ENCODE results near the gene HBS1L.

GRCh38 chr6:135002974-135003703 lies 51.5 kb downstream of the HBS1L start:
- TF ChIP-seq CTCF (conservative IDR thresholded peaks at IDR 0.05 in 1 of 2, IDR thresholded peaks at IDR 0.05 in 1 of 2; ENCODE audit: extremely low read depth in 1 of 2, insufficient read depth in 1 of 2, low read depth in 1 of 2, low read length in 2 of 2) = no peak
- TF ChIP-seq EZH2 (IDR thresholded peaks at IDR 0.05; ENCODE audit: borderline replicate concordance, low read length) = no peak
